ENCODE measurements around the gene MFSD2A.
"Not testable (repeated sequence)": the region's sequence is repeated elsewhere in the genome, so short reads cannot be mapped to it uniquely, and the experiment has no call there.

MFSD2A gene

DNA sequence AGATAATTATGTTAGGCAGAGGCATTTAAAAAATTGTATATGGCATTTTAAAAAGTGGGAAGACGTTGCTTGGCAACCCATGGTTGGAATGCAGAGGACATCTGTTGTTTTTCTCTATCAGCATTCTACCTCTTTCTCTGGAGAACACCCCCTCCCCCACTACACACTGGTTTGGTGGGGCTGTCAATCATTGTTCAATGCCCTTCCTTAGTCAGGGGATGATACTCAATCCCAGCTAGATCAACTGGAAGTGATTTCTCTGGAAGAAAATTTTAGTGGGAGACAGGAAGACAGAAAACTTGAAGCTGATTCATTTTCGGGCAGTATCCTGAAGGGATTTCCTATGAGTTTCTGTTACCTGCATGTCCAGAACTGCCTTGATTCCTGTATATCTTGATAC, 49.9 kb downstream of the MFSD2A start:
- no peak for DNase-seq

DNA sequence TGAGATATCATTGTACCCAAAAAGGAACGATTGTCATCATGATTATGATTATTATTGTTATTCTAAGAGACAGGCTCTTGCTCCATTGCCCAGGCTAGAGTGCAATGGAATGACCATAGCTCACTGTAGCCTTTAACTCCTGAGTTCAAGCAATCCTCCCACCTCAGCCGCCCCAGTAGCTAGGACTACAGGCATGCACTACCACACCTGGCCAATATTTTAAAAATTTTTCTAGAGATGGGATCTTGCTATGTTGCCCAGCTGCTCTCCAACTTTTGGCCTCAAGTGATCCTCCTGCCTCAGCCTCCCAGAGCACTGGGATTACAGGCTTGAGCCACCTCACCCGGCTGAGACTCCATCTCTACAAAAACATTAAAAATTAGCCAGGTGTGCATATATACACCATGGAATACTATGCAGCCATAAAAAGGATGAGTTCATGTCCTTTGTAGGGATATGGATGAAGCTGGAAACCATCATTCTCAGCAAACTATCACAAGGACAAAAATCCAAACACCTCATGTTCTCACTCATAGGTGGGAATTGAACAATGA, 52.6 kb downstream of the MFSD2A start:
- DNase-seq: not testable (repeated sequence)

DNA sequence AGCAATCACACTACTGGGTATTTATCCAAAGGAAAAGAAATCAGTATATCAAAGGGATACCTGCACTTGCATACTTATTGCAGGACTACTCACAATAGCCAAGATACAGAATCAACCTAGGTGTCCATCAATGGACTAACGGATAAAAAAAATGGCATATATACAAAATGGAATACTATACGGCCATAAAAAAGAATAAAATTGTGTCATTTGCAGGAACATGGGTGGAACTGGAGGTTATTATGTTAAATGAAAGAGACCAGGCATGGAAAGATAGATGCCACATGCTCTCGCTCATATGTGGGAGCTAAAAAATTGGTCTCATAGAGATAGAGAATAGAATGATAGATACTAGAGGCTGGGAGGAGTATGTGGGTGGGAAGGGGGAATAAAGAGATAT, 56.3 kb downstream of the MFSD2A start:
- DNase-seq: no peak

DNA sequence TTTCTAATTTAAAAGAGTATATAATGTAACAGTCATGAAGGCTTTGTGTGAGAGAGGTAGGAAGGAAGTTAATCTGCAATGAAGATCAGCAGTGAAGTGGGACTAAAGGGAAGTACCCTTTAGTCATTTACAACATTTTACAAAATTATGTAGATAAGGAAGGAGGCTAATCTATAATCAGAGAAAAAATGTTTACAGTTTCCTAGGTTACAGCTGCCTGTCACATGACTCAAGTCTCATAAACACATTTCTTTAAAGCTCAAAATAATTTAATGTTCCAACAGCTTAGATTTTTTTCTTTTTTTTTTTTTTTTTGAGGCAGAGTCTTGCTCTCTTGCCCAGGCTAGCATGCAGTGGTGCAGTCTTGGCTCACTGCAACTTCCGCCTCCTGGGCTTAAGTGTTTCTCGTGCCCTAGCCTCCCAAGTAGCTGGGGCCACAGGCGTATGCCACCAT, 59.3 kb downstream of the MFSD2A start:
- peak; percentile 43 for DNase-seq

DNA sequence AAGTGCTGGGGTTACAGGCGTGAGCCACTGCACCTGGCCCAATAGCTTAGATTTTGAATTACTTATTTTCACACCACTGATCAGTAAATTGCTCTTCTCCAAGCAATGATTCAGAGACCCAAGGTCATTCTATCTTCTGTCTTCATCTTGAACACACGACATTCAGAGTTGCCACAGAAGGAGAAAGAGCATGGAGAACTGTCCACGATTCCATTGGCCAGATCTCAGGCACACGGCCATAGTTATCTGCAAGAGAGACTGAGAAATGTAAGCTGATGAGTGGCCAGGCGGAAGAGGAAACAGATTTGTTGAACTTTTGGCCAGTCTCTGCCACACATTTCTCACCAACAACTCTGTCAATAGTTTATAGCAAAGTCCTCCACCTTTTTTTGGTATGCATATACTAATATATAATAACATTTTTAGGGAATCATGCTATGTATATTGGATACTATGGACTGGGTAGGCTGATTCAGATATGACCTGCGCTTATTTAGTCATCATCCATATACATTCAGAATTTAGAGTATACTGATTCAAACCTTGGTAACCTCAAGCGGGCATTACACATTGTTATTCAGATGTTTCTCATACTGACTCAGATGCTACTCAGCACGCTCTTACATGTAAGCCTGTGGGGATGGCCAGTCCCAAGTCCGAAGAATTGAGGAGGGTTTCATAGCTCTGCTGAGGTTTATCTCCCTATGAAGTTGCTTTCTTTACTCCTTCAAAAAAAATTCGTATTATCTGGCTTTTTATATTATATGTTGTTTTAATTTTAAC, 60.1 kb downstream of the MFSD2A start:
- peak; percentile 92 for DNase-seq

DNA sequence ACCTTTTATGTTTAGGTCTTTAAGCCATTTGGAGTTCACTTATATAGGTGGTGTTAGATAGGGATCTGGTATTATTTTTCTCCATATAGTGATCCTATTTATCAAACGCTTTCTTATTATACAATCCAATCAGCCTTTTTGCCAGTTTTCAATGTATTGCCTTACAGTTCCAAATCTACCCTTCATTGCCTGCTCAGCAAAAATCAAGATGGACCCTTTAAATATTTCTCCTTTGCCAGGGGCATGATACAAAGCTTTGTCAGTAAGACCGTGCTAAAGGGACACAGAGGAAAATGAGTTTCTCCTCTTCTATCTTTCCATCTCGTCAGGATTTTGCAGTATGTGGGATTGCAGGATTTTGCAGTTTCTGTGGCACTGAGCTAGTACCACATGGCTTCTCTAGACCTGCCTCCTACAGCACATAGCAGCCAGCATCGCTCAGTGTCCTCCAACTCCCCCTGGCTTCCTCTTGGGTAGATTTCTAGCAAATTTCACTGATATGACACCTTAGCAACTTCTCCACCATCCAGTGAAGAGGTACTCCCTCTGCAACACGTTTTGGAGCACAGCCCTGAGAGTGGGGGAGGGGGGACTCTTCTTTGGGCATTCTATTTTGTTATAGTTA, 63.1 kb downstream of the MFSD2A start:
- no peak for DNase-seq
